PFSK-1 (cell line): ENCODE measurements around the gene ZNF326.

Source experiments
- FOXP2 ChIP-seq: optimal IDR thresholded peaks from 2 replicates; pipeline ENCODE3; 2011; ENCODE audit warnings: borderline replicate concordance, control low read depth, inconsistent platforms; ENCODE audit not compliant: insufficient read depth; ENCODE audit errors: extremely low read length, extremely low read depth
- POLR2AphosphoS5 ChIP-seq: IDR thresholded peaks from 2 replicates; pipeline ENCODE4 v1.6.1; 2012; ENCODE audit warnings: low read depth, mild to moderate bottlenecking, control low read depth, low read length, moderate library complexity
- REST ChIP-seq, 2 experiments: IDR thresholded peaks; 2 replicates each; pipeline versions ENCODE4 v1.6.1 to v1.8.0; 2011 to 2012; ENCODE audit warnings: low read depth in 2 of 2, low read length in 2 of 2, control low read depth in 1 of 2, inconsistent platforms in 1 of 2, mild to moderate bottlenecking in 1 of 2, moderate library complexity in 1 of 2; ENCODE audit not compliant: insufficient read depth in 1 of 2
- SIN3A ChIP-seq: IDR thresholded peaks from 2 replicates; pipeline ENCODE4 v1.6.1; 2012; ENCODE audit warnings: mild to moderate bottlenecking, low read length, moderate library complexity, borderline replicate concordance; ENCODE audit not compliant: insufficient read depth
- TAF1 ChIP-seq: IDR thresholded peaks from 2 replicates; pipeline ENCODE4 v1.6.1; 2012; ENCODE audit warnings: low read length, control low read depth, borderline replicate concordance; ENCODE audit not compliant: insufficient read depth

Gene ZNF326

GRCh38 chr1:89989799-89990198 is 5.1 kb upstream of the ZNF326 start:
- TF ChIP-seq FOXP2: no peak
- no peak for TF ChIP-seq SIN3A
- no peak for TF ChIP-seq REST (IDR thresholded peaks at IDR 0.05; ENCODE audit: insufficient read depth in 1 of 2, low read depth in 2 of 2, low read length in 2 of 2)
- no peak for TF ChIP-seq POLR2AphosphoS5
- TF ChIP-seq TAF1: no peak

GRCh38 chr1:89990976-89991831 is 3.7 kb upstream of the ZNF326 start:
- TF ChIP-seq TAF1 (no peak), FOXP2 (no peak), REST (IDR thresholded peaks at IDR 0.05; ENCODE audit: insufficient read depth in 1 of 2, low read depth in 2 of 2, low read length in 2 of 2) (no peak), SIN3A (no peak), POLR2AphosphoS5 (no peak)

- TF ChIP-seq POLR2AphosphoS5 (no peak), TAF1 (no peak), REST (IDR thresholded peaks at IDR 0.05; ENCODE audit: insufficient read depth in 1 of 2, low read depth in 2 of 2, low read length in 2 of 2) (no peak), SIN3A (no peak), FOXP2 (no peak)
Measured at GRCh38 chr1:89993541-89993940, 1.4 kb upstream of the ZNF326 start.

- TF ChIP-seq REST (IDR thresholded peaks at IDR 0.05; ENCODE audit: insufficient read depth in 1 of 2, low read depth in 2 of 2, low read length in 2 of 2): no peak
- TF ChIP-seq SIN3A: peak; percentile 19; the same call in 1 of the 2 replicates
Measured at GRCh38 chr1:89994231-89994804, 592 bp upstream of the ZNF326 start.
